K562 (cell line): ENCODE results near the gene M6PR. TPM values are rescaled to one million over a fixed set of nuclear protein-coding genes. Genes with fewer than 3 reads are reported as not detected.

Experiments used
- AFF1 ChIP-seq, 2 experiments: fragments of 450-650 bp; IDR thresholded peaks; 2 replicates each; pipeline ENCODE4 v1.6.1; 2018; ENCODE audit warnings: mild to moderate bottlenecking in 2 of 2, low read depth in 1 of 2; ENCODE audit not compliant: partially characterized antibody in 2 of 2
- ARID3B ChIP-seq: fragments of 250-450 bp; sonication (Bioruptor Pico); IDR thresholded peaks from 2 replicates; pipeline ENCODE4 v1.4.0; 2020; ENCODE audit warnings: borderline replicate concordance
- DPF2 ChIP-seq: fragments of 450-650 bp; IDR thresholded peaks from 2 replicates; pipeline ENCODE4 v1.6.1; 2016
- FOSL1 ChIP-seq: fragments of 200-800 bp; sonication (Bioruptor generic); conservative IDR thresholded peaks from 2 replicates; pipeline ENCODE4 v1.6.1; 2016; ENCODE audit warnings: missing genetic modification characterization, missing compliant biosample characterization
- FOXP1 ChIP-seq: sonication (generic); formaldehyde crosslinking; IDR thresholded peaks from 2 replicates; pipeline ENCODE4 v1.8.0; 2022; ENCODE audit warnings: mild to moderate bottlenecking, missing genetic modification reagents
- JUND ChIP-seq, 2 experiments: IDR thresholded peaks; 2 replicates in 1 of 2; 3 replicates in 1 of 2; pipeline ENCODE4 v1.6.1; 2011; ENCODE audit warnings: borderline replicate concordance in 2 of 2, low read depth in 2 of 2, low read length in 2 of 2, improper control_type of control experiment in 1 of 2, missing biosample characterization in 1 of 2, missing genetic modification characterization in 1 of 2, missing genetic modification reagents in 1 of 2
- RCOR1 ChIP-seq, 2 experiments: IDR thresholded peaks; 2 replicates each; pipeline ENCODE4 v1.6.1; 2012; ENCODE audit warnings: low read depth in 2 of 2, low read length in 2 of 2, borderline replicate concordance in 1 of 2, improper control_type of control experiment in 1 of 2
- SMARCA4 ChIP-seq: fragments of 450-650 bp; IDR thresholded peaks from 2 replicates; pipeline ENCODE4 v1.6.1; 2016
- ZNF41 ChIP-seq: fragments of 250-450 bp; sonication (Bioruptor Pico); conservative IDR thresholded peaks from 2 replicates; pipeline ENCODE4 v1.4.0; 2020; ENCODE audit warnings: mild to moderate bottlenecking
- polyA plus RNA-seq, 8 experiments: library from polyadenylated mRNA; depleted of rRNA in 4 of 8; stranded (reverse) in 5 of 8; unstranded in 3 of 8; fragments of >200 nt; fragmentation: Nextera tagmentation in 2 of 8; fragmentation: Illumina TruSeq in 1 of 8; extraction: Ambion mirVana in 2 of 8; extraction: Trizol in 1 of 8; gene quantifications; 2 replicates each; pipeline versions ENCODE4 v1.2.1 to v1.2.3, GENCODE V29; 2011 to 2014; ENCODE audit warnings: inconsistent platforms in 1 of 8, missing spikeins in 1 of 8
- total RNA-seq, 7 experiments: library from RNA; depleted of rRNA in 6 of 7; stranded (reverse); fragments of >200 nt in 6 of 7; fragmentation: Illumina TruSeq in 2 of 7; extraction: Trizol in 2 of 7; gene quantifications; 2 replicates each; pipeline versions ENCODE4 v1.2.1 to v1.2.3, GENCODE V29; 2011 to 2021; ENCODE audit warnings: low replicate concordance in 1 of 7
- TF ChIP-seq, protein P1 (sequence below): sonication (generic); formaldehyde crosslinking; IDR thresholded peaks from 2 replicates; pipeline ENCODE4 v1.8.0; 2022; ENCODE audit warnings: mild to moderate bottlenecking, missing genetic modification reagents, borderline replicate concordance

Gene M6PR
- total and polyA plus RNA-seq, 9 of the 15 experiments (the other 6 are each of a cell fraction or from before 2014, with no cell fraction given) = 78.6 to 159 (median 112) TPM

GRCh38 chr12:8917031-8917430, 32.4 kb downstream of the M6PR start (continued):
- 0 out of 2 replicates have a peak, but pooled peaks have one; percentile 25 for TF ChIP-seq SMARCA4
- no peak for TF ChIP-seq ARID3B
- no peak for TF ChIP-seq ZNF41 (CRISPR knock-in tag)
- TF ChIP-seq FOSL1 (tag) = peak; percentile 73
- TF ChIP-seq, protein P1, sequence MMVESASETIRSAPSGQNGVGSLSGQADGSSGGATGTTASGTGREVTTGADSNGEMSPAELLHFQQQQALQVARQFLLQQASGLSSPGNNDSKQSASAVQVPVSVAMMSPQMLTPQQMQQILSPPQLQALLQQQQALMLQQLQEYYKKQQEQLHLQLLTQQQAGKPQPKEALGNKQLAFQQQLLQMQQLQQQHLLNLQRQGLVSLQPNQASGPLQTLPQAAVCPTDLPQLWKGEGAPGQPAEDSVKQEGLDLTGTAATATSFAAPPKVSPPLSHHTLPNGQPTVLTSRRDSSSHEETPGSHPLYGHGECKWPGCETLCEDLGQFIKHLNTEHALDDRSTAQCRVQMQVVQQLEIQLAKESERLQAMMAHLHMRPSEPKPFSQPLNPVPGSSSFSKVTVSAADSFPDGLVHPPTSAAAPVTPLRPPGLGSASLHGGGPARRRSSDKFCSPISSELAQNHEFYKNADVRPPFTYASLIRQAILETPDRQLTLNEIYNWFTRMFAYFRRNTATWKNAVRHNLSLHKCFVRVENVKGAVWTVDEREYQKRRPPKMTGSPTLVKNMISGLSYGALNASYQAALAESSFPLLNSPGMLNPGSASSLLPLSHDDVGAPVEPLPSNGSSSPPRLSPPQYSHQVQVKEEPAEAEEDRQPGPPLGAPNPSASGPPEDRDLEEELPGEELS (CRISPR knock-in tag) = no peak
- TF ChIP-seq AFF1 (IDR thresholded peaks at IDR 0.05; ENCODE audit: low read depth in 1 of 2, partially characterized antibody in 2 of 2) = no peak
- no peak for TF ChIP-seq FOXP1 (CRISPR knock-in tag)
- TF ChIP-seq JUND (IDR thresholded peaks at IDR 0.05; ENCODE audit: borderline replicate concordance, low read depth, low read length) = peak; percentile 81
- TF ChIP-seq JUND (tag; IDR thresholded peaks at IDR 0.05; ENCODE audit: borderline replicate concordance, low read depth, low read length) = peak; percentile 61; the same call in 2 of the 3 replicates
- TF ChIP-seq DPF2 = 0 out of 2 replicates have a peak, but pooled peaks have one; percentile 37
- peak in 1 of 2 experiments; percentile 41; a peak in 1 of 4 replicates for TF ChIP-seq RCOR1 (IDR thresholded peaks at IDR 0.05; ENCODE audit: borderline replicate concordance in 1 of 2, low read depth in 2 of 2, low read length in 2 of 2)
